SH-SY5Y (cell line): ENCODE measurements around the gene SCTR.

Source experiments
- GATA2 ChIP-seq: IDR thresholded peaks from 2 replicates; pipeline ENCODE4 v1.6.1; 2011; ENCODE audit warnings: mild to moderate bottlenecking, low read depth, low read length
- GATA3 ChIP-seq: IDR thresholded peaks from 2 replicates; pipeline ENCODE4 v1.6.1; 2011; ENCODE audit warnings: low read depth, mild to moderate bottlenecking, low read length, moderate library complexity

The SCTR gene

DNA sequence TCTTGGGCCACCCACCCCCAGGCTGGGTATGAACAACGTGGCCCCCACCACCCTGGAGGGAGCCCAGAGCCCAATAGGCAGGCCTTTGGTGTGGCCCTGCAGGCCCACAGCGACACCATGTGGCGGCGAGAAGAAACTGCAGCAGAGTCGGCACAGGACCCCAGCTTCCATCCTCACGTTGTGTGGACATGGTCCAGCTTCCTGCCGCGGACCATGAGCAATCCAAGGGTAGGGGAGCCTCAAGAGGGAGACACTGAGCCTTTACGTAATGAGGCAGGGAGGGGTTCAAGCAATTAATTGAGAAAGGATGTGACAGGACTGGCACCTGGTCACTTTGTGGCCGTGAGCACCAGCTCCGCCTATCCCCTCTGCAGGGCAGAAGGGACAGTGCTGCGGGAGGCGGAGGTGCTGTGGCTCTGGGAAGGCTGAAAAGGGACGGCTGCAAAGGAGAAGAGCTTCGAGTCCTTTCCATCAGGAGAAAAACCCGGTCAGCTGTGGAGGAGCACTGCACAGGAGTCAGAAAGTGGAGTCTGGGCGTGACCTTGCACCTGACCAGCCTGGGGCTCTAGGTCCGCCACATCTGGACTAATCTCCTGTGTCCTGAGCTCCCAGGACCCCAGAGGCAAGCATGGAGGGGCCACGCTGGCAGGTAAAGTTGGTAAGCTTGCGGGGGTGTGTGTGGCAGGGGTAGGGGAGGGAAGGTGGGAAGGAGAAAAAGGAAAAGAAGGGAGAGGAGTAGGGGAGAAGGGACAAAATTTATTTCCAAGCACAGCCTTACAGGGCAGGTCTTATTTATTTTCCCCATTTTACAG, 47.8 kb downstream of the SCTR start:
- TF ChIP-seq GATA3 (no peak), GATA2 (no peak)

- TF ChIP-seq GATA2 (no peak), GATA3 (no peak)
Measured at GRCh38 chr2:119475857-119476244, 48.4 kb downstream of the SCTR start.

DNA sequence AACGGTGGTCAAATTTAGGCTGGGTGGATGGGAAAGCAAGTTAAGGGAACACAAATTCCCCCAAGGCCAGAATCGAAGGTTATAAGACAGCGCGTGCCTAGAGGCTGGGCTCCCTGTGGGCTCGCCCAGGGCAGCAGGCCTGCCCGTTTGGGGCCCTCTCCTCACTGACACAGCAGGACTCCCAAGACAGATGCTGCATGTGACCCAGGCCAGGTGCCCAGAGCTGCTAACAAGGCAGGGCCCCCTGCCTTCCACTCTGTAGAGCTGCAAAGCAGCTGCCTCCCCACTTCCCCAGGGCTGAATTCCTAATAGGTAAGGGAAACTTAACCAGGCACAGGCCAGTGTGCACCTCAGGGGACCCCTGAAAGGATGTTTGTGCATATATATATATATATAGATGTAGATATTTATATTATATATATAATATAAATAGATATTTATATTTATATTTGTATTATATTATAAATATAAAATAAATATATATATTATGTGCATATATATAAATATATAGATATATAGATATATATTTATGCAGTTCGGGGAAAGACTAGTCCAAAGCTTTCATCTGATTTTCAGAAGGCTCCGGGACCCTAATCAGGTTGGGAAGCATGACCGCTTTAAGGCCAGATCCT, 48.9 kb downstream of the SCTR start:
- TF ChIP-seq GATA2 (no peak), GATA3 (no peak)

DNA sequence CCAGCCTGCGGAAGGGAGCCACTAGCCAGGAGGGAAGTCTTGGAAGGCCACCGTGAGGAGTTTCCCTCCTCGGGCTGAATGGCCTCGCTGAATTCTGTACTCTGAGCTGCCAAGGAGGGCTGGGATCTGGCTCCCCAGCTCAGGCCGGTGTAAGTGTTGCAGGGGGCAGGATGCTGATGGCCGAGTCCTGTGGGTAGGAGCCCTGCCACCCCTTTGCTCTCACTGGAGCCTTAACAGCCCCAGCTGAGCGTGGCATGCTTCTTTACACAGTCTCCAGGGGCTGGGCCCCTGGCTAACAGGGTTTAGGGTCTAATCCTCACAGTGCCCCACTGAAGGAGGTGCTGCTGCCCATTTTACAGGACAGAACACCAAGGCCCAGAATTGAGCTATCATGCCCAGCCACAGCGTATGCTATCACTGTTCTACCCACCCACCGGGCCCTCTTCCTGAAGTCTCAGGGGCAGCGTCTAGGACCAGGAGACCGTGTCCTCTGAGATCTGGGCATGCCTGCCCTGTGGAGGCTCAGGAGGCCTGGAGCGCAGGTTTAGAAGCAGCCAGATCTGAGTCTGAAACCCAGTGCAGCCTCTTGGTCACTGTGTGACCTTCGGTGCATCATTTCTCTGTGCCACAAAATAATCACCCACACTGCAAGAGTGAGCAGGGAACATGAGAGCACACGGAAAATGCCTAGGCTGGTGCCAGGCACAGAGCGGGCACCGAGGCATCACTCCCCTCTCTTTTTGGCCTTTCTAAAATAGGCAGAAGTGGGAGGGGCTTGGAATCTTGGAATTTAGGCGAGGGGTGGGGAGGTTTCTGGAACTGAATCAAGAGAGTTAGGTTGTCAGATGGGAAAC, 49.7 kb downstream of the SCTR start:
- TF ChIP-seq GATA3 (no peak), GATA2 (no peak)

DNA sequence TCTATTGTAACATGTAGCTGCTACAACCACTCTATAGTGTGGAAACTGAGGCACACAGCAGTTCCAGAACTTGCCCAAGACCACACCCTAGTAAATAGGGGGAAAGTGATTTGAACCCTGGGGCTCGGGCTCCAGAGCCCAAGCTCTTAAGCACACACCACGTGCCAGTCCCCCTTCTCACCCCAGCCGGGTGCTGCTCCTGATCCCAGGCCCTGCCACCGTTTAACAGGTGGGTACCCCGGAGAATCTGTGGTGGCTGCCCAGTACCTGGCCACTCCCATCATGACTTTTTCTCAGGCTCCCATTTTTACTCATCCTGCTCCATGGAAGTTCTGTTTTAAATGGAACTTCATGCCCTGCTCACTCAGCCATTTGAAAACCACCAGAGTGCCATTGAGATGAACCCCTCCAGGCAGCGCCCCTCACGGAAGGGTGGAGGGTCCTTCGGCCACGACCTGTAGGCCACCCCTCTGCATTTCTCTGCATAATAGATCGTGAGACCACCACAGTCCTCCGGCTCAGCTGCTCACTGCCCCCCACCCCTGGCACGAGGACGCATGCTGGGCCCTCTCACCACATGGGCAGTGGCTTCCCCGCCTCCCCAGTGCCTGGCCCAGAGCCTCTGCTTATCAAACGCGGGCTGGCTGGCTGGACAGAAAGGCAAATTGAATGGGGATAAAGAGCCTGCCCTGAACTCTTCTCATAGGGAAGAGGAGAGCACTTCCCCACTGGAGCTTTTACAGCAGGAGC, 50.5 kb downstream of the SCTR start:
- TF ChIP-seq GATA3, result no peak
- TF ChIP-seq GATA2, result no peak

DNA sequence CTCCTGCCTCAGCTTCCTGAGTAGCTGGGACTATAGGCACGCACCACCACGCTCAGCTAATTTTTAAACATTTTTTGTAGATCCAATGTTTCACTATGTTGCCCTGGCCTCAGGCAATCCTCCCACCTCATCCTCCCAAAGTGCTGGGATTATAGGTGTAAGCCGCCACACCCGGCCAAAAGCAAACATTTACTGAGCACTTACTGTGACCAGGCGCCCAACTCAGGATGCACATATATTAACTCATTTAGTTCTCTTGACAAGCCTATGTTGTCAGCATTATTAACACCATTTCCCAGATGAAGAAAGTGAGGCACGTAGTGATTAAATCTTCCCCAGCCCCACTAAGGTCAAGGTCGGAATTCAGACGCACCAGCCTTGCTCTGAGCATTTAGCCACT, 51.5 kb downstream of the SCTR start:
- TF ChIP-seq GATA2 (no peak), GATA3 (no peak)

GRCh38 chr2:119469661-119470297, 54.5 kb downstream of the SCTR start:
- TF ChIP-seq GATA3 (no peak), GATA2 (no peak)

- TF ChIP-seq GATA3 (no peak), GATA2 (no peak)
Measured at GRCh38 chr2:119469131-119469530, 55.2 kb downstream of the SCTR start.

DNA sequence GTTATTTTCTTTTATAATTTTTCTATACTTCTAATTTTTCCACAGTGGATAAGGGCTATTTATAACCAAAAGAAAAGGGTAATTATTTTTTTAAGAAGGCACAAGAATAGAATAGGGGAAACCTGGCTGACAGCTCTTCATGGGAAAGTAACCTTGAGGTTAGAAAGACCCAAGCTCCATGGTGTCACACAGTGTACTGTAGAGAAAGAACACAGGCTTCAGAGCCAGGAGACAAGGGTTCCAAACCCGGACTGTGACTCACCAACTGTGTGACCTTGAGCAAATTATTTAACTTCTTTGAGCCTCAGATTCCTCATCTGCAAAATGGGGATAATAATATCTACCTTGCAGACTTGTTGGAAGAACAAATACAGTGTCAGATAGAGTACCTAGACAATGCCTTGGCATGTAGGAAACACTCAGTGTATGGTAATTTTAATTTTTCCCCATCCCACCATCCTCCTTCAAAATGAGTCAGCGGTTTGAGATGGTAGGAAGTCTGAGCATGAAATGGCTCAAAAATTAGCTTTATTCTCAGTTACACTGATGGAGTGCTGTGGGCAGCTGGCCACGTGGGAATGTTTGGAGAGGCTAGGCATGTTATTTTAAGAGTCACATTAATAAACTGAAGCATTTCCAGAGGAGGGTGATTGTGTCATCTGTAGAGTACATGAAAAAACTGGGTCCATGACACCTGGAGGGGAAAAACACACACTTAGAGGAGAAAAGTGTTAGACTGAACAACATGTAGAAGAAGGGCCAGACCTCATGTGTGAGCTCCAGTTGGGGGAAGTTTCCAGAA, 55.9 kb downstream of the SCTR start:
- TF ChIP-seq GATA3 (no peak), GATA2 (no peak)

GRCh38 chr2:119466373-119466772, 57.9 kb downstream of the SCTR start:
- TF ChIP-seq GATA3 (no peak), GATA2 (no peak)

GRCh38 chr2:119465687-119466086, 58.6 kb downstream of the SCTR start:
- TF ChIP-seq GATA3 (no peak), GATA2 (no peak)

DNA sequence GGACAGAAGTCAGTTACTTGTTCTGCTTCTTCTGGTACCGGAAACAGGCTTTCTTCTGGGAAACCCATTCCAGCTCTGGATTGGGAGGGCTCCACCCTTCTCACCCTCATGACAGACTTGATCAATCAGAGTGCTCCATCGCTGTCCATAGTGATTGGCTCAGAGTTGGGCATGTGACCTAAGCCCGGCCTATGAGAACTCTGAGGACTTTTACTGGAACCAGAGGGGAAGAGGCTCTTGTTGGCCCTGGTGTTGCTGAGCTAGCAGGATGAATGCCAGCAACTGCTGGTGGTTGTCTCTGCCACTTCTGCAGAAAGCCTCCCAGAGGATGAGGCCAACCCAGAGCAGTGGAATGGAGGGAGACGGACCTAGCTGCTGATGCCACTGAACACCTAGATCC, 59.3 kb downstream of the SCTR start:
- TF ChIP-seq GATA2 (no peak), GATA3 (no peak)

GRCh38 chr2:119463990-119464389, 60.3 kb downstream of the SCTR start:
- TF ChIP-seq GATA2, result no peak
- no peak for TF ChIP-seq GATA3
